ENCODE data around the gene LTA.

Gene LTA, protein sequence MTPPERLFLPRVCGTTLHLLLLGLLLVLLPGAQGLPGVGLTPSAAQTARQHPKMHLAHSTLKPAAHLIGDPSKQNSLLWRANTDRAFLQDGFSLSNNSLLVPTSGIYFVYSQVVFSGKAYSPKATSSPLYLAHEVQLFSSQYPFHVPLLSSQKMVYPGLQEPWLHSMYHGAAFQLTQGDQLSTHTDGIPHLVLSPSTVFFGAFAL

GRCh38 chr6:31572041-31572911 is at the start of gene LTA:
TSS of gene LTA (plus strand) at chr6:31572289. CDS start at chr6:31572743, 454 bp downstream.
- peak; percentile 66 for DNase-seq (ENCODE audit: low spot score)

- DNase-seq (ENCODE audit: low spot score) = no peak
Observed at GRCh38 chr6:31525553-31525931, 46.5 kb upstream of the LTA start.

- no peak for DNase-seq (ENCODE audit: low spot score)
Observed at GRCh38 chr6:31525932-31526591, 46.0 kb upstream of the LTA start.

DNA sequence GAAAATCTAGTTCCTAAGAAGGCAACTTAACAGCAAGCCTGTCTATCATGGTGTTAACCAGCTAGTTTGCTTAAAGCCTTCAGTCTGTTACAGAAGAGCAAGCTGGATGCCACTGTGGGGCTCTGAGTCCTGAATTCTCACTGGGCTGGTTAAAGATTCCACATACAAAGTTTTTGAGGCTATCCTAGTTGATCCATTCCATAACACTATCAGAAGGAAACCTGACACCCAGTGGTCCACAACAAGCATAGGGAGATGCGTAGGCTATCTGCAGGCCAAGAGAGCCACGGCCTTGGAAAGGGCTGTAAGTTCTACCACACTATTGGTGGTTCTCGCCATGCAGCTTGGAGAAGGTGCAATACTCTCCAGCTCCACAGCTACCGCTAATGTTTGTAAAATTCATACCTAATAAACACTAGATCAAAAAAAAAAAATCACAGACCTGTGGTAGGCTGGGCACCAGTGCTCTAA is 43.7 kb upstream of the LTA start:
- DNase-seq (ENCODE audit: low spot score) = peak; percentile 29

GRCh38 chr6:31528821-31529328 is 43.2 kb upstream of the LTA start, which contains the start of gene MCCD1:
TSS of gene MCCD1 (plus strand) at chr6:31528962. CDS start at chr6:31529015, 53 bp downstream.
- DNase-seq (ENCODE audit: low spot score) = peak; percentile 6

DNA sequence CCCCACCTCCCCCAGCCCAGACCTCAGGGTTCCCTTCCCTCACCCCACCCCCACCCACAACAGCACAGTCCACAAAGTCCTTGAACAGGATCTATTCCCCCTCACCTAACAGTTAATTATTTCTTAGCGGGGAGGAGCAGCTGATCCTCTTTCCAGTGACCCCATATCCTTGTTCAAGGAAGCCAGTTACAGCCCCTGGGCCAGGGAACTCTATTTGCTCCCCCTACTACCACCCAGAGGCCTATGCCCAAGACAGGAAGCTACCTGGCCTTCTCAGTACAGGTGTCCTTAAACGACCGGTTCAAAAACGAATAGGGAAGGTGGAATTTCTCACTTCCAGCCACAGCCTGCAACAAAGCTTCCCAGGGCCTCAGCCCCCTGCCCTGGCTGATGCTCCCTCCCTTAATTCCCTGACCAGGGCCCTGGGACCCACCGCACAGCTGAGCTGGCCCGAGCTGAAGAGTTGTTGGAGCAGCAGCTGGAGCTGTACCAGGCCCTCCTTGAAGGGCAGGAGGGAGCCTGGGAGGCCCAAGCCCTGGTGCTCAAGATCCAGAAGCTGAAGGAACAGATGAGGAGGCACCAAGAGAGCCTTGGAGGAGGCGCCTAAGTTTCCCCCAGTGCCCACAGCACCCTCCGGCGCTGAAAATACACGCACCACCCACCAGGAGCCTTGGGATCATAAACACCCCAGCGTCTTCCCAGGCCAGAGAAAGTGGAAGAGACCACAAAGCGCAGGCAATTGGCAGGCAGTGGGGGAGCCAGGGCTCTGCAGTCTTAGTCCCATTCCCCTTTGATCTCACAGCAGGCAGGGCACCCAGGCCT is 42.5 kb upstream of the LTA start:
- DNase-seq (ENCODE audit: low spot score) = peak; percentile 5

- DNase-seq (ENCODE audit: low spot score) = peak; percentile 15
Observed at GRCh38 chr6:31530659-31531058, 41.4 kb upstream of the LTA start.

- DNase-seq (ENCODE audit: low spot score) = peak; percentile 6
Observed at GRCh38 chr6:31531162-31531561, 40.9 kb upstream of the LTA start.

DNA sequence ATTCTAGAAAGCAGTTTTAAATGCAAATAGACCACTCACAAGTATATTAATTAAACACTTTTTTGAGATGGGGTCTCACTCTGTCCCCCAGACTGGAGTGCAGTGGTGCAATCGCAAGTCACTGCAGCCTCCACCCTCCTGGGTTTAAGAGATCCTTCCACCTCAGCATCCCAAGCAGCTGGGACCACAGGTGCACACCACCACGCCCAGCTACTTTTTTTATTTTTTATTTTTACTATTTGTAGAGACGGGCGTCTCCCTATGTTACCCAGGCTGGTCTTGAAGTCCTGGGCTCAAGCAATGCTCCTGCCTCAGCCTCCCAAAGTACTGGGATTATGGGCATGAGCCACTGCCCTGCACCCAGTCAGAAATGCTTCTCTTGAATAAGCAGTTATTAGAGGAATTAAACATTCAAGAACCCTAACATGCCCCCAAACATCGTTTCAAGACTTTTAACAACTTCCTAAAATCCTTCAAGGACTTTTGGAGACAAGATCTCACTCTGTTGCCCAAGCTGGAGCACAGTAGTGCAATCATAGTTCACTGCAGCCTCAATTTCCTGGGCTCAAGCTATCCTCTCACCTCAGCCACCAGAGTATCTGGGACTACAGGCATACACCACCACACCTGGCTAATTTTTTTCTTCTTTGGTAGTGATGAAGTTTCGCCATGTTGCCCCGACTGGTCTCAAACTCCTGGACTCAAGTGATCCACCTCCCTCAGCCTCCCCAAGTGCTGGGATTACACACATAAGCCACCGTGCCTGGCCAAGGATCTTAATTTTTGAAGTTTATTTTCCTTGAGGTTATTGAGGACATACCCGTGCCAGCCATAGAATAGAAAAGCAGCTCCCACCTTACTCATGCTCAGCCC is 40.1 kb upstream of the LTA start:
- peak; percentile 16 for DNase-seq (ENCODE audit: low spot score)

DNA sequence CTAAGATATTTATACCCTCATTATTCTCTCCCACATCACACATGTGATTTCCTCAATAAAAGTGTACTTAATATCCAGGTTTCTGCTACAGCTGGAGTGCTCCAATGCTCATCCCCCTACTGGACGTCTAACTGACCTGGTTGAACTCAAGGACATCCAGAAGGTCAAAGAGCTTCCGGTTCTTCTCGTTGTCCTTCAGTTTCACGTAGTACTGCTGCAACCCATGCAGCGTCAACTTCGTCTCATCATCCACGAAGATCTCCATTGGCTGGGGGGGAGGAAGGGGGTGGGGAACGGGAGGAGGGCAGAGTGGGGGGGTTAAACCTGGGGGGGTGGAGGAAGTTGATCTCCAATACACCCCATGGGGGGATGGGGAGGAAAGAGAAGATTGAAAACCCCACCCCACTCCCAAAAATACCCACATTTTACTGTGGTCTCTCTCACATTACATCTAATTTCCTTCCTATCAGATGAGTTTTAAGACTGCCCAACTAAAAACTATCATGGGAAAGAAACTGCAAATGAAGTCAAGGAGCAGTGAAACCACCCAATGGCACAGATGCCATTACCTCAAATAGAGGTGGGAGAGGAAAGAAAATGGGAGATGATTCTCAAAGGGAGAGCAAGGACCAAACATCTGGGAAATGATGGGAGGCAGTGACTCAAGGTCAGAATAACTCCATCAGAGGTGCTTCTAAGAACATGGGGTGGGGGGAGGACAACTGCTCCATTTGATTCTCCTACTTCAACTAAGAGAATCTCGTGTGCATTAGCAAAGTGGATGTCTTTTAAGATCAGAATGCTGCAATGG is 39.2 kb upstream of the LTA start:
- no peak for DNase-seq (ENCODE audit: low spot score)

GRCh38 chr6:31533455-31533841 is 38.6 kb upstream of the LTA start:
- DNase-seq (ENCODE audit: low spot score) = no peak

- no peak for DNase-seq (ENCODE audit: low spot score)
Observed at GRCh38 chr6:31534011-31534410, 38.1 kb upstream of the LTA start.

- no peak for DNase-seq (ENCODE audit: low spot score)
Observed at GRCh38 chr6:31534521-31535040, 37.5 kb upstream of the LTA start.

DNA sequence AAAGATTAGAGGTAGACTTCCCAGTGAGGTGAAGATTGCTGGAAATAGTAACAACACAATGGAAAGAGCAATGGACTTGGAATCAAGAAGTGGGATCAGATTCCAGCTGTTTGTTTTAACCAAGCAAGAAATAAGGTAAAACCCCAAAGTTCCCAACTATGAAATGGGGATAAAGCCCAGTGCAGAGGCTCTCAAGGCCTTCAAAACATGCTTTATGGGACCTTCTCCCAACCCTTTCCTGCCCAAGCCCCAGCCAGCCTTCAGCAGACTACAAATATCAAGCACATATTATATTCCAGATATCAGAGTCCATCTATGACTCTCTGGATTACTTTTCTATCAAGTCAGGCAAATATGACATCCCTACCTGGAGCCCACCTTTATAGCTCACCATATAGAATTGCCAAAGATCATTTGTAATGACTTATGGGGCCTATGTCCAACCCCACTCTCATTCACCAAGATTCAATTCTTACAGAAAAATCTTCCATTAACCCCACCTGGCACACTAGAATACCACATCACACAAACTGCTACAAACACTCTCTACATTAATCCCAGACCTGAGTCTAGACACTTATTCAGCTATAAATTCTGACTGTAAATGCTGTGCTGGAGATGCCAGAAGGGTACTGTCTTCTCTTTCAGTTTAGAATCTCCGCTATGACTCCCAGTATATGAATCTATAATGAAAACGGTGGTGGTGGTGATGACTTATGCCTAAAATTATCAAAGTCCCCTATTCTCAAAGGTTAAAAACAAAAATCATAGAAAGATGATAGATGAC is 36.4 kb upstream of the LTA start:
- DNase-seq (ENCODE audit: low spot score) = no peak

GRCh38 chr6:31538805-31539400 is 33.2 kb upstream of the LTA start:
- no peak for DNase-seq (ENCODE audit: low spot score)

DNA sequence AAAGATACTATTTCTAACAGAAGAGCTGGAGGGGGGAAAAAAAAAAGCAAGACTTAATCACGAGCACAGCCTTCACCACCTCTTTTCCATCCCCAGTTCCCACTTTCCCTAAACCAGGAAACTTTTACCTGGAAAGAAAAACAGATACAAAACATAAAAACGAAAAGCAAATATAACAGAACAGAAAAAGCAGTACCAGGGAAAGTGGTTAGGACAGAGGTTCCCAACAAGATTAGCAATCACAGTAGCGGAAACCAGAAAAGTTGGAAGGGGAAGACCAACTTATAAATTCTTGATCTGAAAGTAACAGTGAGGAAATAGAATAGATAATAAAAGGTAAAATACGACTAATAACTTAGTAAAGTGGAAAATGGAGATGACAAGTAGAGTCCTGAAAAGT is 31.4 kb upstream of the LTA start:
- no peak for DNase-seq (ENCODE audit: low spot score)

- DNase-seq (ENCODE audit: low spot score) = peak; percentile 77
Observed at GRCh38 chr6:31541059-31541657, 30.9 kb upstream of the LTA start.
